ENCODE data around the gene EHD3. TPM values are rescaled to one million over a fixed set of nuclear protein-coding genes. Genes with fewer than 3 reads are reported as not detected.

The EHD3 gene
- total RNA-seq, 1 donor from 2014 or later, result 22.5 TPM

- TF ChIP-seq, protein P1, sequence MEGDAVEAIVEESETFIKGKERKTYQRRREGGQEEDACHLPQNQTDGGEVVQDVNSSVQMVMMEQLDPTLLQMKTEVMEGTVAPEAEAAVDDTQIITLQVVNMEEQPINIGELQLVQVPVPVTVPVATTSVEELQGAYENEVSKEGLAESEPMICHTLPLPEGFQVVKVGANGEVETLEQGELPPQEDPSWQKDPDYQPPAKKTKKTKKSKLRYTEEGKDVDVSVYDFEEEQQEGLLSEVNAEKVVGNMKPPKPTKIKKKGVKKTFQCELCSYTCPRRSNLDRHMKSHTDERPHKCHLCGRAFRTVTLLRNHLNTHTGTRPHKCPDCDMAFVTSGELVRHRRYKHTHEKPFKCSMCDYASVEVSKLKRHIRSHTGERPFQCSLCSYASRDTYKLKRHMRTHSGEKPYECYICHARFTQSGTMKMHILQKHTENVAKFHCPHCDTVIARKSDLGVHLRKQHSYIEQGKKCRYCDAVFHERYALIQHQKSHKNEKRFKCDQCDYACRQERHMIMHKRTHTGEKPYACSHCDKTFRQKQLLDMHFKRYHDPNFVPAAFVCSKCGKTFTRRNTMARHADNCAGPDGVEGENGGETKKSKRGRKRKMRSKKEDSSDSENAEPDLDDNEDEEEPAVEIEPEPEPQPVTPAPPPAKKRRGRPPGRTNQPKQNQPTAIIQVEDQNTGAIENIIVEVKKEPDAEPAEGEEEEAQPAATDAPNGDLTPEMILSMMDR (IDR thresholded peaks at IDR 0.05), result no peak
- no peaks in the 10 kb centered on the region for H3K27me3 ChIP-seq
- H3K36me3 ChIP-seq, result peaks cover 21 to 64% of the 10 kb centered on the region in 2 donors
- H3K4me3 ChIP-seq, result no peak overlapping the region
- intact Hi-C loops (cut with DNase I), result no loop called here
- H3K27ac ChIP-seq, result no peak overlapping the region
- H3K9me3 ChIP-seq, result no peaks in the 10 kb centered on the region
- no peak for DNase-seq (ENCODE audit: low spot score in 2 of 2)
- no peaks in the 10 kb centered on the region for H3K4me1 ChIP-seq
Observed at GRCh38 chr2:31258351-31258750, 24.4 kb downstream of the EHD3 start.

GRCh38 chr2:31259075-31259474 is 25.1 kb downstream of the EHD3 start:
- TF ChIP-seq, protein P1 (IDR thresholded peaks at IDR 0.05), result no peak
- peaks cover 21 to 62% of the 10 kb centered on the region in 2 donors for H3K36me3 ChIP-seq

GRCh38 chr2:31260870-31261269 is 26.9 kb downstream of the EHD3 start:
- Histone ChIP-seq H3K4me1 (no peaks in the 10 kb centered on the region), H3K36me3 (peaks cover 16 to 50% of the 10 kb centered on the region in 2 donors), H3K4me3 (no peak overlapping the region), H3K27ac (no peak overlapping the region), H3K27me3 (no peaks in the 10 kb centered on the region), H3K9me3 (no peaks in the 10 kb centered on the region)
- no peak for DNase-seq (ENCODE audit: low spot score in 2 of 2)
- intact Hi-C loops (cut with DNase I), result no loop called here
- TF ChIP-seq, protein P1 (IDR thresholded peaks at IDR 0.05), result no peak

More at GRCh38 chr2:31259075-31259474, 25.1 kb downstream of the EHD3 start:
- Histone ChIP-seq H3K27ac (peak overlapping the region; percentile 40 to 42), H3K9me3 (no peaks in the 10 kb centered on the region), H3K4me3 (no peak overlapping the region), H3K4me1 (no peaks in the 10 kb centered on the region), H3K27me3 (no peaks in the 10 kb centered on the region)
- no peak for DNase-seq (ENCODE audit: low spot score in 2 of 2)
- intact Hi-C loops (cut with DNase I), result no loop called here

DNA sequence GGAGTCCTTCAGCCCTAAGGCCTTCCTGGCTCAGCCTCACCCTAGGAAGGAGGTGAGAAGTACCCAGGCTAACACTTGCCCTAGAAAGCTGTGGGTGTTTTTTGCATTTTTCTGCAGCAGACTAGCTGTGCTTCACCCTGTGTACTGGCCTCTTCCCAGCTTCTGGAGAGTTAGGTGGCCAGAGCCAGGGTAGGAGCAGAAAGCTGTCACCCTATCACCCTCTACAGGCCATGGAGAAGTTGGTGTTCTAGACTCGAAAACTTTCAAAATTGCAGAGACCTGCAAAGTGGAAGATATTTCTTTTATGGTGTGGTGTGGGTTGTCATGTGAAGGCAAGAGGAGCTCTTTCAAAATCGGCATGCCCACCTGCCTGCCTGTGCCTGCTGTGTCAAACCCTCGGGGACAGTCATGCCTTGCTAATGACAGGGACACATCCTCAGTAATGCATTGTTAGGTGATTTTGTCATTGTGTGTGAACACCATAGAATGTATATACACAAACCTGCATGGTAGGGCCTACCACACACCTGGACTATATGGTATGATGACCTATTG is 29.8 kb downstream of the EHD3 start:
- TF ChIP-seq, protein P1 (IDR thresholded peaks at IDR 0.05), result peak in 2 of 3 experiments; percentile 17 to 45
- Histone ChIP-seq H3K27ac (peak overlapping the region; percentile 29 to 36), H3K27me3 (no peaks in the 10 kb centered on the region), H3K9me3 (no peaks in the 10 kb centered on the region), H3K36me3 (peaks cover 14 to 57% of the 10 kb centered on the region in 2 donors), H3K4me1 (no peaks in the 10 kb centered on the region), H3K4me3 (no peak overlapping the region)
- intact Hi-C loops (cut with DNase I), result no loop called here
- DNase-seq (ENCODE audit: low spot score in 2 of 2), result no peak

DNA sequence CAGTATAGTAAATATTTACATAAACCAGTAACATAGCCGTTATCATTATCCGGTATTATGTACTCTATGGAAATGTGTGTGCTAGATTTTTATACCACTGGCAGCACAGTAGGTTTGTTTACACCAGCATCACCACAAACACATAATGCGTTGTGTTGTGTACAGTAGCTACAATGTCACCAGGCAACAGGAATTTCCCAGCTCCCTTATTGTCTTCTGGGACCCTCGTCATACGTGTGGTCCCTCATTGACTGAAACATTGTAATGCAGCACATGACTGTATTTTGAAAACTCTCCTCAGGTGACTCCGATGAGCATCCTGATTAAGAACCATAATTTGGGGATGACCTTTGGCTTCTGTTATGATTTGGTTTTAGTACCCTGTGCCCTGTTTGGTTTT is 31.3 kb downstream of the EHD3 start:
- Histone ChIP-seq H3K36me3 (peaks cover 14 to 53% of the 10 kb centered on the region in 2 donors), H3K27ac (no peak overlapping the region), H3K9me3 (no peaks in the 10 kb centered on the region), H3K27me3 (no peaks in the 10 kb centered on the region), H3K4me1 (peaks cover 4 to 10% of the 10 kb centered on the region in 2 donors), H3K4me3 (no peak overlapping the region)
- no peak for DNase-seq (ENCODE audit: low spot score in 2 of 2)
- TF ChIP-seq, protein P1 (IDR thresholded peaks at IDR 0.05), result no peak
- intact Hi-C loops (cut with DNase I), result no loop called here

All from ascending aorta (tissue), 2 donors.